ENCODE results near the gene ARID5B.

Gene ARID5B

GRCh38 chr10:62050893-62051433 is 149.5 kb downstream of the ARID5B start:
- DNase-seq (ENCODE audit: low spot score) = peak; percentile 59

GRCh38 chr10:62052276-62052675 is 150.8 kb downstream of the ARID5B start:
- no peak for DNase-seq (ENCODE audit: low spot score)

GRCh38 chr10:62053860-62054259 is 152.4 kb downstream of the ARID5B start:
- DNase-seq (ENCODE audit: low spot score) = no peak

GRCh38 chr10:62054408-62054807 is 152.9 kb downstream of the ARID5B start:
- DNase-seq (ENCODE audit: low spot score) = no peak

- DNase-seq (ENCODE audit: low spot score) = no peak
Observed at GRCh38 chr10:62054830-62055229, 153.3 kb downstream of the ARID5B start.

GRCh38 chr10:62056219-62056618 is 154.7 kb downstream of the ARID5B start:
- DNase-seq (ENCODE audit: low spot score) = no peak

GRCh38 chr10:62056698-62057097 is 155.2 kb downstream of the ARID5B start:
- no peak for DNase-seq (ENCODE audit: low spot score)

- no peak for DNase-seq (ENCODE audit: low spot score)
Observed at GRCh38 chr10:62057359-62057758, 155.9 kb downstream of the ARID5B start.

GRCh38 chr10:62057850-62058249 is 156.4 kb downstream of the ARID5B start:
- DNase-seq (ENCODE audit: low spot score) = no peak

- no peak for DNase-seq (ENCODE audit: low spot score)
Observed at GRCh38 chr10:62058476-62058875, 157.0 kb downstream of the ARID5B start.

GRCh38 chr10:62058896-62059216 is 157.4 kb downstream of the ARID5B start:
- no peak for DNase-seq (ENCODE audit: low spot score)

GRCh38 chr10:62059217-62059920 is 157.9 kb downstream of the ARID5B start:
- no peak for DNase-seq (ENCODE audit: low spot score)

GRCh38 chr10:62062028-62062427 is 160.5 kb downstream of the ARID5B start:
- no peak for DNase-seq (ENCODE audit: low spot score)

GRCh38 chr10:62062752-62063512 is 161.4 kb downstream of the ARID5B start:
- DNase-seq (ENCODE audit: low spot score) = no peak

GRCh38 chr10:62063795-62064472 is 162.4 kb downstream of the ARID5B start:
- no peak for DNase-seq (ENCODE audit: low spot score)

GRCh38 chr10:62067560-62067959 is 166.1 kb downstream of the ARID5B start:
- no peak for DNase-seq (ENCODE audit: low spot score)

GRCh38 chr10:62068464-62068863 is 167.0 kb downstream of the ARID5B start:
- DNase-seq (ENCODE audit: low spot score) = no peak

- DNase-seq (ENCODE audit: low spot score) = no peak
Observed at GRCh38 chr10:62069452-62070178, 168.1 kb downstream of the ARID5B start.

- DNase-seq (ENCODE audit: low spot score) = no peak
Observed at GRCh38 chr10:62071846-62072281, 170.4 kb downstream of the ARID5B start.

GRCh38 chr10:62072901-62073300 is 171.4 kb downstream of the ARID5B start:
- DNase-seq (ENCODE audit: low spot score) = no peak

GRCh38 chr10:62073429-62073828 is 171.9 kb downstream of the ARID5B start:
- no peak for DNase-seq (ENCODE audit: low spot score)

- no peak for DNase-seq (ENCODE audit: low spot score)
Observed at GRCh38 chr10:62075414-62075813, 173.9 kb downstream of the ARID5B start.
